IMR-90 (cell line): ENCODE results near the gene MAP1A. TPM values are rescaled to one million over a fixed set of nuclear protein-coding genes. Genes with fewer than 3 reads are reported as not detected.

Experiments used
- ATAC-seq: fragments of 200-7000 bp; cut with Tn5 transposase; 2 replicates; pipeline ENCODE4 v1.9.1; 2020; ENCODE audit warnings: low read depth, mild to moderate bottlenecking, moderate library complexity
- BruUV-seq: library from RNA; stranded (reverse); fragments of 400-500 nt; replicated peaks from 2 replicates; lab custom pipeline; 2021; lab: Mats Ljungman, UMichigan
- CTCF ChIA-PET: fragments of 300-600 bp; formaldehyde crosslinking; extraction: SDS; loops from one replicate; lab custom pipeline; 2021; ENCODE audit warnings: antibody characterized with exemption; lab: Yijun Ruan, JAX
- POLR2A ChIA-PET: fragments of 300-600 bp; sonication (Branson Sonifier 250); formaldehyde crosslinking; loops from one replicate; lab custom pipeline; 2022; ENCODE audit warnings: antibody characterized with exemption; ENCODE audit not compliant: unreplicated experiment; lab: Charles Lee
- DNase-seq: peaks from one replicate; pipeline ENCODE4 v3.0.0; 2013
- H2AFZ ChIP-seq: replicated peaks from 2 replicates; pipeline ENCODE3; 2013; ENCODE audit warnings: low read length, mild to moderate bottlenecking; ENCODE audit not compliant: poor library complexity
- H2AK5ac ChIP-seq: 2 replicates; pipeline ENCODE4 v1.6.1; 2013; ENCODE audit warnings: low read depth, low read length, inconsistent platforms
- H2AK9ac ChIP-seq: replicated peaks from 2 replicates; pipeline ENCODE3; 2013; ENCODE audit warnings: mild to moderate bottlenecking, low read depth, low read length, moderate library complexity; ENCODE audit not compliant: poor library complexity
- H2BK120ac ChIP-seq: 2 replicates; pipeline ENCODE4 v1.6.1; 2013; ENCODE audit warnings: low read depth, low read length, inconsistent platforms
- H2BK15ac ChIP-seq: 3 replicates; pipeline ENCODE4 v1.6.1; 2013; ENCODE audit warnings: low read depth, low read length, inconsistent platforms
- H2BK20ac ChIP-seq: 2 replicates; pipeline ENCODE4 v1.6.1; 2013; ENCODE audit warnings: low read depth, mild to moderate bottlenecking, inconsistent platforms, low read length, moderate library complexity
- H2BK5ac ChIP-seq: 2 replicates; pipeline ENCODE4 v1.6.1; 2013; ENCODE audit warnings: mild to moderate bottlenecking, low read depth, low read length, inconsistent platforms; ENCODE audit not compliant: poor library complexity, severe bottlenecking
- H3K14ac ChIP-seq: replicated peaks from 2 replicates; pipeline ENCODE4 v1.6.1; 2013; ENCODE audit warnings: low read depth, low read length, inconsistent platforms
- H3K18ac ChIP-seq: 2 replicates; pipeline ENCODE4 v1.6.1; 2013; ENCODE audit warnings: low read depth, low read length, control low read depth
- H3K23ac ChIP-seq: 2 replicates; pipeline ENCODE4 v1.6.1; 2013; ENCODE audit warnings: low read depth, low read length, inconsistent platforms
- H3K27ac ChIP-seq: 2 replicates; pipeline ENCODE4 v1.5.1; 2013; ENCODE audit warnings: mild to moderate bottlenecking, control low read depth, low read length; ENCODE audit not compliant: insufficient read depth
- H3K27me3 ChIP-seq: 2 replicates; pipeline ENCODE4 v1.6.1; 2013; ENCODE audit warnings: low read length; ENCODE audit not compliant: control insufficient read depth, insufficient read depth
- H3K36me3 ChIP-seq: 2 replicates; pipeline ENCODE4 v1.6.1; 2013; ENCODE audit warnings: low read length, mixed read lengths; ENCODE audit not compliant: control insufficient read depth, insufficient read depth
- H3K4ac ChIP-seq: 2 replicates; pipeline ENCODE4 v1.6.1; 2013; ENCODE audit warnings: low read depth, low read length, inconsistent platforms
- H3K4me1 ChIP-seq: 2 replicates; pipeline ENCODE4 v1.6.1; 2013; ENCODE audit warnings: low read length, mixed read lengths; ENCODE audit not compliant: control insufficient read depth, insufficient read depth
- H3K4me2 ChIP-seq: 2 replicates; pipeline ENCODE4 v1.6.1; 2013; ENCODE audit warnings: low read depth, mild to moderate bottlenecking, control low read depth, low read length, moderate library complexity
- H3K4me3 ChIP-seq: 2 replicates; pipeline ENCODE4 v1.5.1; 2013; ENCODE audit warnings: low read depth, mild to moderate bottlenecking, control low read depth, low read length, moderate library complexity; ENCODE audit not compliant: insufficient read depth
- H3K56ac ChIP-seq: 2 replicates; pipeline ENCODE4 v1.6.1; 2013; ENCODE audit warnings: low read length, inconsistent platforms; ENCODE audit not compliant: insufficient read depth; ENCODE audit errors: extremely low read depth
- H3K79me1 ChIP-seq, 2 experiments: 2 replicates each; pipeline ENCODE4 v1.6.1; 2013; ENCODE audit warnings: low read length in 2 of 2, inconsistent platforms in 1 of 2, low read depth in 1 of 2
- H3K9ac ChIP-seq: 2 replicates; pipeline ENCODE4 v1.6.1; 2013; ENCODE audit warnings: low read depth, low read length, control low read depth
- H3K9me1 ChIP-seq: 2 replicates; pipeline ENCODE4 v1.6.1; 2013; ENCODE audit warnings: low read length, inconsistent platforms; ENCODE audit not compliant: insufficient read depth
- H3K9me3 ChIP-seq: 2 replicates; pipeline ENCODE4 v1.6.1; 2013; ENCODE audit warnings: low read length; ENCODE audit not compliant: control insufficient read depth, insufficient read depth
- H4K20me1 ChIP-seq: 2 replicates; pipeline ENCODE4 v1.6.1; 2013; ENCODE audit warnings: low read length, inconsistent platforms; ENCODE audit not compliant: insufficient read depth
- H4K5ac ChIP-seq: 2 replicates; pipeline ENCODE4 v1.6.1; 2013; ENCODE audit warnings: mild to moderate bottlenecking, low read depth, low read length, control low read depth
- H4K8ac ChIP-seq, 2 experiments: 2 replicates each; pipeline ENCODE4 v1.6.1; 2013; ENCODE audit warnings: low read depth in 2 of 2, low read length in 2 of 2, control low read depth in 1 of 2, inconsistent platforms in 1 of 2
- H4K91ac ChIP-seq: 2 replicates; pipeline ENCODE4 v1.6.1; 2013; ENCODE audit warnings: low read depth, low read length, inconsistent platforms; ENCODE audit not compliant: insufficient read depth
- POLR2A ChIP-seq: IDR thresholded peaks from 2 replicates; pipeline ENCODE4 v1.6.1; 2012; ENCODE audit warnings: mild to moderate bottlenecking, low read depth, low read length
- dilution Hi-C: fragments of 300-500 bp; cut with HindIII; formaldehyde crosslinking; loops from one replicate; pipeline ENCODE4 v1.14.3; 2018; ENCODE audit warnings: low sequenced_read_pairs; ENCODE audit not compliant: unreplicated experiment
- in situ Hi-C: fragments of 300-500 bp; cut with MboI; formaldehyde crosslinking; loops from 3 replicates; pipeline ENCODE4 v1.14.3; 2019; ENCODE audit warnings: low sequenced_read_pairs, inconsistent platforms, mixed read lengths
- intact Hi-C: fragments of 100-400 bp; cut with micrococcal nuclease; formaldehyde crosslinking; loops from 2 replicates; pipeline ENCODE4 v1.10.0; 2022
- polyA plus RNA-seq, 3 experiments: library from polyadenylated mRNA; depleted of rRNA; stranded (reverse); fragments of >200 nt; gene quantifications; 2 replicates each; pipeline ENCODE4 v1.2.3, GENCODE V29; 2012; ENCODE audit warnings: low replicate concordance in 1 of 3
- total RNA-seq: library from RNA; depleted of rRNA; stranded (reverse); fragments of >200 nt; gene quantifications from 2 replicates; pipeline ENCODE4 v1.2.3, GENCODE V29; 2012

Gene MAP1A
- total and polyA plus RNA-seq, 2 of the 4 experiments (the other 2 are of a cell fraction), result 28.7 to 48.2 TPM

- dilution Hi-C loops (no loop called here), intact Hi-C loops (no loop called here), in situ Hi-C loops (no loop called here)
- H3K14ac ChIP-seq, result no peak overlapping the region
- no peak overlapping the region for H3K4me3 ChIP-seq
- H2BK15ac ChIP-seq, result no peak overlapping the region
- no peak overlapping the region for H2AK9ac ChIP-seq
- no peak overlapping the region for H4K91ac ChIP-seq
- no peak overlapping the region for H2BK20ac ChIP-seq
- no peak overlapping the region for H3K23ac ChIP-seq
- H3K36me3 ChIP-seq, result peaks cover 44% of the 10 kb centered on the region
- ChIA-PET POLR2A (no interaction called here), CTCF (interaction anchor here (0.9 kb wide), 1 partner anchor 43 kb away, joined by 5 read pairs; no protein-coding TSS in a partner anchor)
- H3K4me2 ChIP-seq, result no peak overlapping the region
- H2BK120ac ChIP-seq, result no peak overlapping the region
- TF ChIP-seq POLR2A, result no peak
- H3K4ac ChIP-seq, result no peak overlapping the region
- H2BK5ac ChIP-seq, result no peak overlapping the region
- H3K9ac ChIP-seq, result no peak overlapping the region
- no peaks in the 10 kb centered on the region for H3K9me1 ChIP-seq
- H4K5ac ChIP-seq, result no peak overlapping the region
- no peak overlapping the region for H2AK5ac ChIP-seq
- no peak overlapping the region for H2AFZ ChIP-seq
- BruUV-seq, result no TSS peak
- H3K9me3 ChIP-seq, result no peaks in the 10 kb centered on the region
- peaks cover 8% of the 10 kb centered on the region for H3K4me1 ChIP-seq
- ATAC-seq (no peak), DNase-seq (no peak)
- H3K79me1 ChIP-seq, result peaks cover 7 to 11% of the 10 kb centered on the region in 2 experiments; a peak in 3 of 4 replicates
- no peaks in the 10 kb centered on the region for H3K27me3 ChIP-seq
- no peak overlapping the region for H3K27ac ChIP-seq
- H4K20me1 ChIP-seq, result no peaks in the 10 kb centered on the region
- no peak overlapping the region for H4K8ac ChIP-seq
- no peak overlapping the region for H3K56ac ChIP-seq
- no peak overlapping the region for H3K18ac ChIP-seq
Observed at GRCh38 chr15:43471975-43472374, 45.4 kb upstream of the MAP1A start.
